Smooth muscle cell (in vitro differentiated cells): Measurements from ENCODE around the gene STK11. TPM values are rescaled to one million over a fixed set of nuclear protein-coding genes. Genes with fewer than 3 reads are reported as not detected.

Experiments
- DNase-seq: peaks from one replicate; lab custom pipeline; 2025; ENCODE audit not compliant: unreplicated experiment; lab: John Stamatoyannopoulos, UW
- H2AFZ ChIP-seq: fragments of 200-600 bp; sonication (generic); 2 replicates; pipeline ENCODE4 v1.6.0; 2016; ENCODE audit warnings: antibody characterized with exemption, low read depth, mild to moderate bottlenecking
- H3F3A ChIP-seq: fragments of 200-600 bp; sonication (generic); 2 replicates; pipeline ENCODE4 v1.6.0; 2017; ENCODE audit warnings: antibody characterized with exemption, low read depth
- H3K27ac ChIP-seq: fragments of 200-600 bp; sonication (generic); 2 replicates; pipeline ENCODE4 v1.5.1; 2016; ENCODE audit warnings: low read depth, mild to moderate bottlenecking
- H3K27me3 ChIP-seq: fragments of 200-600 bp; sonication (generic); 2 replicates; pipeline ENCODE4 v1.6.1; 2016; ENCODE audit warnings: low read depth, mild to moderate bottlenecking
- H3K36me3 ChIP-seq: fragments of 200-600 bp; sonication (generic); 2 replicates; pipeline ENCODE4 v1.5.1; 2016; ENCODE audit warnings: low read depth
- H3K4me1 ChIP-seq: fragments of 200-600 bp; sonication (generic); 2 replicates; pipeline ENCODE4 v1.5.1; 2016; ENCODE audit warnings: low read depth
- H3K4me2 ChIP-seq: fragments of 200-600 bp; sonication (generic); 2 replicates; pipeline ENCODE4 v1.6.0; 2016; ENCODE audit warnings: mild to moderate bottlenecking
- H3K4me3 ChIP-seq: fragments of 200-600 bp; sonication (generic); 2 replicates; pipeline ENCODE4 v1.5.1; 2016; ENCODE audit warnings: mild to moderate bottlenecking
- H3K79me2 ChIP-seq: fragments of 200-600 bp; sonication (generic); 2 replicates; pipeline ENCODE4 v1.6.0; 2016; ENCODE audit warnings: low read depth, mild to moderate bottlenecking
- H3K9ac ChIP-seq: fragments of 200-600 bp; sonication (generic); 2 replicates; pipeline ENCODE4 v1.6.0; 2016; ENCODE audit warnings: low read depth
- H3K9me3 ChIP-seq: fragments of 200-600 bp; sonication (generic); replicated peaks from 2 replicates; pipeline ENCODE4 v1.5.1; 2016; ENCODE audit warnings: low read depth
- H4K20me1 ChIP-seq: fragments of 200-600 bp; sonication (generic); 2 replicates; pipeline ENCODE4 v1.6.0; 2016; ENCODE audit warnings: low read depth
- WGBS: methylation state at CpG from one replicate; pipeline ENCODE4 v1.1.7; 2016; ENCODE audit warnings: low lambda C conversion rate; 5-methylcytosine and 5-hydroxymethylcytosine counted together
- polyA plus RNA-seq: library from polyadenylated mRNA; unstranded; fragments of >200 nt; fragmentation: Nextera tagmentation; extraction: Ambion mirVana; gene quantifications from 2 replicates; pipeline ENCODE4 v1.2.1, GENCODE V29; 2016
- total RNA-seq: library from RNA; depleted of rRNA; stranded (reverse); fragments of >200 nt; gene quantifications from 2 replicates; pipeline ENCODE4 v1.2.3, GENCODE V29; 2014
- TF ChIP-seq, protein P1 (sequence below): fragments of 200-600 bp; sonication (generic); IDR thresholded peaks from 2 replicates; pipeline ENCODE4 v1.5.1; 2017; ENCODE audit warnings: borderline replicate concordance, mild to moderate bottlenecking, antibody characterized with exemption; ENCODE audit not compliant: insufficient read depth, poor library complexity, severe bottlenecking

The STK11 gene
- total and polyA plus RNA-seq, 2 experiments from 2014 or later: 23.6 to 62.3 TPM

DNA sequence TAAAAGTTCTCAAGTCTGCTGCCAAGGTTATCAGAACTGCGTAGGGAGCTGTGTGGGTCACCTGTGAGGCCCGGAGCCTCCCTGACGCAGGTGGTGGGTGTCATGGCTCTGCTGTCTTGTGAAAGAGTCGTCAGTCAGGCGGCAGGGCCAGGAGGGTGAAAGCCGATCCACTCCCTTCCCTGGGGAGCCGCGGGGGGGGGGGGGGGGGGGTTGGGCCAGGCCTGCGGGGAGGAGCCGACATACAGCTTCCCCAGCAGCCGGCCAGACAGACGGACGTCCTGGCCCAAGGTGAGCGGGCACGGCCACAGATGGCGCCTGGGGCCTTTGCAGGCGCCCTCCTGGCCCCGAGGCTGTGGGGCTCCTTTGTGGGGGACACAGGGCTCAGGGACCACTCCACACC lies 43.9 kb upstream of the STK11 start:
- no peak overlapping the region for H3K27ac ChIP-seq
- no peaks in the 10 kb centered on the region for H3K9me3 ChIP-seq
- H3K36me3 ChIP-seq: no peaks in the 10 kb centered on the region
- H3F3A ChIP-seq: no peaks in the 10 kb centered on the region
- TF ChIP-seq, protein P1, sequence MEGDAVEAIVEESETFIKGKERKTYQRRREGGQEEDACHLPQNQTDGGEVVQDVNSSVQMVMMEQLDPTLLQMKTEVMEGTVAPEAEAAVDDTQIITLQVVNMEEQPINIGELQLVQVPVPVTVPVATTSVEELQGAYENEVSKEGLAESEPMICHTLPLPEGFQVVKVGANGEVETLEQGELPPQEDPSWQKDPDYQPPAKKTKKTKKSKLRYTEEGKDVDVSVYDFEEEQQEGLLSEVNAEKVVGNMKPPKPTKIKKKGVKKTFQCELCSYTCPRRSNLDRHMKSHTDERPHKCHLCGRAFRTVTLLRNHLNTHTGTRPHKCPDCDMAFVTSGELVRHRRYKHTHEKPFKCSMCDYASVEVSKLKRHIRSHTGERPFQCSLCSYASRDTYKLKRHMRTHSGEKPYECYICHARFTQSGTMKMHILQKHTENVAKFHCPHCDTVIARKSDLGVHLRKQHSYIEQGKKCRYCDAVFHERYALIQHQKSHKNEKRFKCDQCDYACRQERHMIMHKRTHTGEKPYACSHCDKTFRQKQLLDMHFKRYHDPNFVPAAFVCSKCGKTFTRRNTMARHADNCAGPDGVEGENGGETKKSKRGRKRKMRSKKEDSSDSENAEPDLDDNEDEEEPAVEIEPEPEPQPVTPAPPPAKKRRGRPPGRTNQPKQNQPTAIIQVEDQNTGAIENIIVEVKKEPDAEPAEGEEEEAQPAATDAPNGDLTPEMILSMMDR: no peak
- H3K9ac ChIP-seq: no peak overlapping the region
- H4K20me1 ChIP-seq: peaks cover 74% of the 10 kb centered on the region
- H2AFZ ChIP-seq: no peak overlapping the region
- WGBS: 68% methylated on average over 13 of the region's 18 CpGs
- no peaks in the 10 kb centered on the region for H3K27me3 ChIP-seq
- no peak overlapping the region for H3K4me2 ChIP-seq
- H3K4me1 ChIP-seq: peaks cover 4% of the 10 kb centered on the region
- H3K79me2 ChIP-seq: peaks cover 38% of the 10 kb centered on the region
- DNase-seq: no peak
- H3K4me3 ChIP-seq: no peak overlapping the region

DNA sequence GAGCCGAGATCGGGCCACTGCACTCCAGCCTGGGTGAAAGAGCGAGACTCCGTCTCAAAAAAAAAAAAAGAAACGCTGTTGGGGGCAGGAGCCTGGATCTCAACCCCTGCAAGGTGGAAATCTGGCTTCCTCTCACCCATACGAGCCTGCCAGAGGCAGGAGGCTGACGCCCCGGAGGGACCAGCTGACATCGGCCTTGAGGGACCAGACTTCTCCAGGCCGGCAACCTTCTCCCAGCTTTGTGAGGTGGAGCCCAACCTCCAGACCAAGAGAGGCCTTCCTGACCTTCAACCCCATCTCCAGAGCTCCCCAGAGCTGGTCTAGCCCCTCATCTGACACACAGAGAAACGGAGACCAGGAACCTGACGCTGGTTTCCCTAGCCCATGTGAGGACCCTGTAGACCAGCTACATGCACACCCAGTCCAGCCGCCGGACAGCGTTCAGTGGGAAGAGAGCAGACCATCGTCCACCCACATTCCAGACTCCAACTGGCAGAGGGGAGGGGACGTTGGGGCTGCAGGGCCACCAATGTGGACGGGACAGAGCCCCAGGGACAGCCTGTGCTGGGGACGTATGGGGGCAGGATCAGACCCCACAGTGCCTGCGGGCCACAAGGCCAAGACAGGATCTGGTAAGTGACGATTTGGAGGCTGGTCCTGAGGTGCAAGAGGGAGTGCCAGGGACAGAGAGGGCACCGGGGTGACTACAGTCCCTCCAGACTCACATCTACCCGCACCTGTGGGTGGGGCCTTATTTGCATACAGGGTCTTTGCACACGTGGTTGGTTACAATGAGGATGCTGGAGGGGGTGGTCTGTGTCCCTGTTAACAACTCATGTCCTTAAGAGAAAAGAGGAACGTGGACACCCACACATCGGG lies 42.9 kb upstream of the STK11 start:
- 90% methylated on average over 26 of the region's 26 CpGs for WGBS
- peaks cover 41% of the 10 kb centered on the region for H3K79me2 ChIP-seq

DNA sequence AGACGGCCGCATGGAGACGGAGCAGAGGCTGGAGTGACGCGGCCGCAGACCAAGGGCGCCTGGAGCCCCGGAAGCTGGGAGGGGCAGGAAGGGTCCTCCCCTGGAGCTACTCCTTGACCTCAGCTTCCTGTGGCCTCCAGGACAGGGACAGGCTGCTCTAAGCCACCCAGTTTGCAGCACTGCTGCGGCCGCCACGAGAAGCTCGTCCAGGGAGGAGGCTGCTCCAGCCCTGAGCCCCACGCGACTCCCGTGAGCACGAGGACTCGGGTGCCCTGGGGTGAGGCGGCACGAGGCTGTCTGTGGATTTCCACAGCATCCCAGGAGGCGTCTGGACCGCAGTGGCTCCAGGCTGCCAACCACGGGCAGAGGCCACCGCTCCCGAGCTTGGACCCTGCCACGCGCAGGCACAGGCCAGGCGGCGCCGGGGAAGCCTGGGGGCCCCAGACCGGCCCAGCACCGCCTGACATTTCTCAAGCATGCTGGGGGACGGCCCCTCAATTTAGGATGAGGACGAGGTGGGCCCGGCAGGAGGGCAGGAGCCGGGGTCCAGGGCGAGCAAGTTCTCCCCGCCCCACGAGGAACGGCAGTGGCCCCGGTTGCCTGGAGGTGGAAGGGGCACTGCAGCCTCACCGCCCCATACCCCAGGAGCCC lies 42.2 kb upstream of the STK11 start:
- H3F3A ChIP-seq: no peaks in the 10 kb centered on the region
- peaks cover 4% of the 10 kb centered on the region for H3K4me1 ChIP-seq
- H3K9me3 ChIP-seq: no peaks in the 10 kb centered on the region
- no peak overlapping the region for H3K9ac ChIP-seq
- H2AFZ ChIP-seq: no peak overlapping the region
- peaks cover 45% of the 10 kb centered on the region for H3K79me2 ChIP-seq
- H3K36me3 ChIP-seq: no peaks in the 10 kb centered on the region
- TF ChIP-seq, protein P1: no peak
- WGBS: 96% methylated on average over 36 of the region's 41 CpGs
- no peak for DNase-seq
- H4K20me1 ChIP-seq: peaks cover 77% of the 10 kb centered on the region
- H3K27me3 ChIP-seq: no peaks in the 10 kb centered on the region
- H3K4me3 ChIP-seq: no peak overlapping the region
- no peak overlapping the region for H3K27ac ChIP-seq
- no peak overlapping the region for H3K4me2 ChIP-seq

More for the DNA sequence above, 42.9 kb upstream of the STK11 start:
- DNase-seq: no peak
- H3K27me3 ChIP-seq: no peaks in the 10 kb centered on the region
- no peak overlapping the region for H3K27ac ChIP-seq
- H3F3A ChIP-seq: no peaks in the 10 kb centered on the region
- H3K4me2 ChIP-seq: no peak overlapping the region
- H3K36me3 ChIP-seq: no peaks in the 10 kb centered on the region
- TF ChIP-seq, protein P1: no peak
- peaks cover 4% of the 10 kb centered on the region for H3K4me1 ChIP-seq
- H3K9ac ChIP-seq: no peak overlapping the region
- H4K20me1 ChIP-seq: peaks cover 77% of the 10 kb centered on the region
- H3K4me3 ChIP-seq: no peak overlapping the region
- H3K9me3 ChIP-seq: no peaks in the 10 kb centered on the region
- no peak overlapping the region for H2AFZ ChIP-seq
